IMR-90 (cell line): ENCODE measurements around the gene ST6GAL2. TPM values are rescaled to one million over a fixed set of nuclear protein-coding genes. Genes with fewer than 3 reads are reported as not detected.

Experiments used
- ATAC-seq: fragments of 200-7000 bp; cut with Tn5 transposase; 2 replicates; pipeline ENCODE4 v1.9.1; 2020; ENCODE audit warnings: low read depth, mild to moderate bottlenecking, moderate library complexity
- BruUV-seq: library from RNA; stranded (reverse); fragments of 400-500 nt; replicated peaks from 2 replicates; lab custom pipeline; 2021; lab: Mats Ljungman, UMichigan
- CTCF ChIA-PET: fragments of 300-600 bp; formaldehyde crosslinking; extraction: SDS; loops from one replicate; lab custom pipeline; 2021; ENCODE audit warnings: antibody characterized with exemption; lab: Yijun Ruan, JAX
- POLR2A ChIA-PET: fragments of 300-600 bp; sonication (Branson Sonifier 250); formaldehyde crosslinking; loops from one replicate; lab custom pipeline; 2022; ENCODE audit warnings: antibody characterized with exemption; ENCODE audit not compliant: unreplicated experiment; lab: Charles Lee
- DNase-seq: peaks from one replicate; pipeline ENCODE4 v3.0.0; 2013
- H2AFZ ChIP-seq: replicated peaks from 2 replicates; pipeline ENCODE3; 2013; ENCODE audit warnings: low read length, mild to moderate bottlenecking; ENCODE audit not compliant: poor library complexity
- H2AK5ac ChIP-seq: 2 replicates; pipeline ENCODE4 v1.6.1; 2013; ENCODE audit warnings: low read depth, low read length, inconsistent platforms
- H2AK9ac ChIP-seq: replicated peaks from 2 replicates; pipeline ENCODE3; 2013; ENCODE audit warnings: mild to moderate bottlenecking, low read depth, low read length, moderate library complexity; ENCODE audit not compliant: poor library complexity
- H2BK120ac ChIP-seq: 2 replicates; pipeline ENCODE4 v1.6.1; 2013; ENCODE audit warnings: low read depth, low read length, inconsistent platforms
- H2BK15ac ChIP-seq: 3 replicates; pipeline ENCODE4 v1.6.1; 2013; ENCODE audit warnings: low read depth, low read length, inconsistent platforms
- H2BK20ac ChIP-seq: 2 replicates; pipeline ENCODE4 v1.6.1; 2013; ENCODE audit warnings: low read depth, mild to moderate bottlenecking, inconsistent platforms, low read length, moderate library complexity
- H2BK5ac ChIP-seq: 2 replicates; pipeline ENCODE4 v1.6.1; 2013; ENCODE audit warnings: mild to moderate bottlenecking, low read depth, low read length, inconsistent platforms; ENCODE audit not compliant: poor library complexity, severe bottlenecking
- H3K14ac ChIP-seq: replicated peaks from 2 replicates; pipeline ENCODE4 v1.6.1; 2013; ENCODE audit warnings: low read depth, low read length, inconsistent platforms
- H3K18ac ChIP-seq: 2 replicates; pipeline ENCODE4 v1.6.1; 2013; ENCODE audit warnings: low read depth, low read length, control low read depth
- H3K23ac ChIP-seq: 2 replicates; pipeline ENCODE4 v1.6.1; 2013; ENCODE audit warnings: low read depth, low read length, inconsistent platforms
- H3K27ac ChIP-seq: 2 replicates; pipeline ENCODE4 v1.5.1; 2013; ENCODE audit warnings: mild to moderate bottlenecking, control low read depth, low read length; ENCODE audit not compliant: insufficient read depth
- H3K27me3 ChIP-seq: 2 replicates; pipeline ENCODE4 v1.6.1; 2013; ENCODE audit warnings: low read length; ENCODE audit not compliant: control insufficient read depth, insufficient read depth
- H3K36me3 ChIP-seq: 2 replicates; pipeline ENCODE4 v1.6.1; 2013; ENCODE audit warnings: low read length, mixed read lengths; ENCODE audit not compliant: control insufficient read depth, insufficient read depth
- H3K4ac ChIP-seq: 2 replicates; pipeline ENCODE4 v1.6.1; 2013; ENCODE audit warnings: low read depth, low read length, inconsistent platforms
- H3K4me1 ChIP-seq: 2 replicates; pipeline ENCODE4 v1.6.1; 2013; ENCODE audit warnings: low read length, mixed read lengths; ENCODE audit not compliant: control insufficient read depth, insufficient read depth
- H3K4me2 ChIP-seq: 2 replicates; pipeline ENCODE4 v1.6.1; 2013; ENCODE audit warnings: low read depth, mild to moderate bottlenecking, control low read depth, low read length, moderate library complexity
- H3K4me3 ChIP-seq: 2 replicates; pipeline ENCODE4 v1.5.1; 2013; ENCODE audit warnings: low read depth, mild to moderate bottlenecking, control low read depth, low read length, moderate library complexity; ENCODE audit not compliant: insufficient read depth
- H3K56ac ChIP-seq: 2 replicates; pipeline ENCODE4 v1.6.1; 2013; ENCODE audit warnings: low read length, inconsistent platforms; ENCODE audit not compliant: insufficient read depth; ENCODE audit errors: extremely low read depth
- H3K79me1 ChIP-seq, 2 experiments: 2 replicates each; pipeline ENCODE4 v1.6.1; 2013; ENCODE audit warnings: low read length in 2 of 2, inconsistent platforms in 1 of 2, low read depth in 1 of 2
- H3K9ac ChIP-seq: 2 replicates; pipeline ENCODE4 v1.6.1; 2013; ENCODE audit warnings: low read depth, low read length, control low read depth
- H3K9me1 ChIP-seq: 2 replicates; pipeline ENCODE4 v1.6.1; 2013; ENCODE audit warnings: low read length, inconsistent platforms; ENCODE audit not compliant: insufficient read depth
- H3K9me3 ChIP-seq: 2 replicates; pipeline ENCODE4 v1.6.1; 2013; ENCODE audit warnings: low read length; ENCODE audit not compliant: control insufficient read depth, insufficient read depth
- H4K20me1 ChIP-seq: 2 replicates; pipeline ENCODE4 v1.6.1; 2013; ENCODE audit warnings: low read length, inconsistent platforms; ENCODE audit not compliant: insufficient read depth
- H4K5ac ChIP-seq: 2 replicates; pipeline ENCODE4 v1.6.1; 2013; ENCODE audit warnings: mild to moderate bottlenecking, low read depth, low read length, control low read depth
- H4K8ac ChIP-seq, 2 experiments: 2 replicates each; pipeline ENCODE4 v1.6.1; 2013; ENCODE audit warnings: low read depth in 2 of 2, low read length in 2 of 2, control low read depth in 1 of 2, inconsistent platforms in 1 of 2
- H4K91ac ChIP-seq: 2 replicates; pipeline ENCODE4 v1.6.1; 2013; ENCODE audit warnings: low read depth, low read length, inconsistent platforms; ENCODE audit not compliant: insufficient read depth
- BHLHE40 ChIP-seq: fragments of 150-350 bp; IDR thresholded peaks from 2 replicates; pipeline ENCODE4 v1.6.1; 2016; ENCODE audit warnings: mild to moderate bottlenecking, low read depth, low read length
- CTCF ChIP-seq: conservative IDR thresholded peaks from 2 replicates; pipeline ENCODE4 v1.5.1; 2012; ENCODE audit warnings: mild to moderate bottlenecking, low read depth, low read length, improper control_type of control experiment
- ELK1 ChIP-seq: fragments of 150-350 bp; IDR thresholded peaks from 2 replicates; pipeline ENCODE4 v1.6.1; 2016; ENCODE audit warnings: low read depth, mild to moderate bottlenecking, low read length, moderate library complexity, borderline replicate concordance
- MAZ ChIP-seq: IDR thresholded peaks from 2 replicates; pipeline ENCODE4 v1.6.1; 2012; ENCODE audit warnings: low read depth, mild to moderate bottlenecking, low read length, improper control_type of control experiment, moderate library complexity, borderline replicate concordance
- POLR2A ChIP-seq: IDR thresholded peaks from 2 replicates; pipeline ENCODE4 v1.6.1; 2012; ENCODE audit warnings: mild to moderate bottlenecking, low read depth, low read length
- WGBS, 2 experiments: methylation state at CpG; one replicate each; pipeline versions ENCODE4 v1.1.5 to v1.1.7; 2013; ENCODE audit warnings: missing lambda C conversion rate in 2 of 2; ENCODE audit not compliant: insufficient read length in 1 of 2; ENCODE audit errors: extremely low coverage in 2 of 2; 5-methylcytosine and 5-hydroxymethylcytosine counted together
- dilution Hi-C: fragments of 300-500 bp; cut with HindIII; formaldehyde crosslinking; loops from one replicate; pipeline ENCODE4 v1.14.3; 2018; ENCODE audit warnings: low sequenced_read_pairs; ENCODE audit not compliant: unreplicated experiment
- in situ Hi-C: fragments of 300-500 bp; cut with MboI; formaldehyde crosslinking; loops from 3 replicates; pipeline ENCODE4 v1.14.3; 2019; ENCODE audit warnings: low sequenced_read_pairs, inconsistent platforms, mixed read lengths
- intact Hi-C: fragments of 100-400 bp; cut with micrococcal nuclease; formaldehyde crosslinking; loops from 2 replicates; pipeline ENCODE4 v1.10.0; 2022
- polyA plus RNA-seq, 3 experiments: library from polyadenylated mRNA; depleted of rRNA; stranded (reverse); fragments of >200 nt; gene quantifications; 2 replicates each; pipeline ENCODE4 v1.2.3, GENCODE V29; 2012; ENCODE audit warnings: low replicate concordance in 1 of 3
- total RNA-seq: library from RNA; depleted of rRNA; stranded (reverse); fragments of >200 nt; gene quantifications from 2 replicates; pipeline ENCODE4 v1.2.3, GENCODE V29; 2012
- TF ChIP-seq, protein P1 (sequence below): fragments of 150-350 bp; IDR thresholded peaks from 2 replicates; pipeline ENCODE4 v1.6.1; 2017; ENCODE audit warnings: mild to moderate bottlenecking, antibody characterized with exemption, low read length, low read depth

Gene ST6GAL2
- total and polyA plus RNA-seq, 2 of the 4 experiments (the other 2 are of a cell fraction) = not detected

DNA sequence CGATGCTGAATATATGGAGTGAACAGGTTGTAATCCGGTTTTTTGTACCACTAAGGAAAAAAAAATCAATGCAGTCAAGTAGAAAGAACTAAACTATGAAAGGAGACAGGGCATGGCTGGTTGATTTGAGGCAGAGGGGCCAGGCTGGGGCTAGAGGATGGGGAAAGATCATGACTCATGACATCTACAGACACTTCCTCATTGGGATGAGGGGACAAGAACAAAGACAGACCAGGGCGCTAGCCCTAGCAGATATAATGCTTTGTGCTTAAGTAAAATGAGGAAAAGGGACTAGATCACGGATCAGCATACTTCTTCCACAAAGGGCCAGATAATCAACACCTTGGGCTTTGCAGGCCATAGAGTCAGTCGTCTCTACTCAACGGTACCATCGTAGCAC lies 55.8 kb downstream of the ST6GAL2 start:
- CTCF ChIA-PET = no interaction called here
- no peak overlapping the region for H3K18ac ChIP-seq
- H3K27me3 ChIP-seq = no peaks in the 10 kb centered on the region
- H2AK9ac ChIP-seq = no peak overlapping the region
- no peak overlapping the region for H3K14ac ChIP-seq
- no peaks in the 10 kb centered on the region for H3K36me3 ChIP-seq
- H2BK120ac ChIP-seq = no peak overlapping the region
- TF ChIP-seq MAZ (no peak), POLR2A (no peak), BHLHE40 (no peak), ELK1 (no peak), CTCF (no peak)
- TF ChIP-seq, protein P1, sequence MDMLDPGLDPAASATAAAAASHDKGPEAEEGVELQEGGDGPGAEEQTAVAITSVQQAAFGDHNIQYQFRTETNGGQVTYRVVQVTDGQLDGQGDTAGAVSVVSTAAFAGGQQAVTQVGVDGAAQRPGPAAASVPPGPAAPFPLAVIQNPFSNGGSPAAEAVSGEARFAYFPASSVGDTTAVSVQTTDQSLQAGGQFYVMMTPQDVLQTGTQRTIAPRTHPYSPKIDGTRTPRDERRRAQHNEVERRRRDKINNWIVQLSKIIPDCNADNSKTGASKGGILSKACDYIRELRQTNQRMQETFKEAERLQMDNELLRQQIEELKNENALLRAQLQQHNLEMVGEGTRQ = no peak
- no peaks in the 10 kb centered on the region for H4K20me1 ChIP-seq
- 83% methylated on average over 1 of the region's 7 CpGs; no CpG with 5 or more reads in 1 of the 2 experiments for WGBS, 2 experiments
- dilution Hi-C loops (no loop called here), intact Hi-C loops (no loop called here), in situ Hi-C loops (no loop called here)
- H3K27ac ChIP-seq = no peak overlapping the region
- no peaks in the 10 kb centered on the region for H3K79me1 ChIP-seq
- no peak overlapping the region for H2AFZ ChIP-seq
- no peak overlapping the region for H4K5ac ChIP-seq
- H2BK20ac ChIP-seq = no peak overlapping the region
- DNase-seq (no peak), ATAC-seq (no peak)
- H3K56ac ChIP-seq = no peak overlapping the region
- H3K23ac ChIP-seq = no peak overlapping the region
- no peak overlapping the region for H4K8ac ChIP-seq
- no peak overlapping the region for H3K9ac ChIP-seq
- no peak overlapping the region for H2BK15ac ChIP-seq
- no peaks in the 10 kb centered on the region for H3K4me1 ChIP-seq
- no peak overlapping the region for H2AK5ac ChIP-seq
- H3K9me3 ChIP-seq = peaks cover 5% of the 10 kb centered on the region
- no peak overlapping the region for H3K4me3 ChIP-seq
- H3K9me1 ChIP-seq = no peaks in the 10 kb centered on the region
- no peak overlapping the region for H2BK5ac ChIP-seq
- H3K4me2 ChIP-seq = no peak overlapping the region
- no TSS peak for BruUV-seq
- H3K4ac ChIP-seq = no peak overlapping the region
- POLR2A ChIA-PET = no interaction called here
- no peak overlapping the region for H4K91ac ChIP-seq
